ENCODE data around the gene PYM1. TPM values are rescaled to one million over a fixed set of nuclear protein-coding genes. Genes with fewer than 3 reads are reported as not detected.
A peak's percentile ranks its signal among the peaks of the same experiment; 100 is the strongest.

Gene PYM1
- total and polyA plus RNA-seq, 2 of the 13 experiments (the other 11 are each of a cell fraction or from before 2014, with no cell fraction given), result 44.0 to 51.8 TPM

DNA sequence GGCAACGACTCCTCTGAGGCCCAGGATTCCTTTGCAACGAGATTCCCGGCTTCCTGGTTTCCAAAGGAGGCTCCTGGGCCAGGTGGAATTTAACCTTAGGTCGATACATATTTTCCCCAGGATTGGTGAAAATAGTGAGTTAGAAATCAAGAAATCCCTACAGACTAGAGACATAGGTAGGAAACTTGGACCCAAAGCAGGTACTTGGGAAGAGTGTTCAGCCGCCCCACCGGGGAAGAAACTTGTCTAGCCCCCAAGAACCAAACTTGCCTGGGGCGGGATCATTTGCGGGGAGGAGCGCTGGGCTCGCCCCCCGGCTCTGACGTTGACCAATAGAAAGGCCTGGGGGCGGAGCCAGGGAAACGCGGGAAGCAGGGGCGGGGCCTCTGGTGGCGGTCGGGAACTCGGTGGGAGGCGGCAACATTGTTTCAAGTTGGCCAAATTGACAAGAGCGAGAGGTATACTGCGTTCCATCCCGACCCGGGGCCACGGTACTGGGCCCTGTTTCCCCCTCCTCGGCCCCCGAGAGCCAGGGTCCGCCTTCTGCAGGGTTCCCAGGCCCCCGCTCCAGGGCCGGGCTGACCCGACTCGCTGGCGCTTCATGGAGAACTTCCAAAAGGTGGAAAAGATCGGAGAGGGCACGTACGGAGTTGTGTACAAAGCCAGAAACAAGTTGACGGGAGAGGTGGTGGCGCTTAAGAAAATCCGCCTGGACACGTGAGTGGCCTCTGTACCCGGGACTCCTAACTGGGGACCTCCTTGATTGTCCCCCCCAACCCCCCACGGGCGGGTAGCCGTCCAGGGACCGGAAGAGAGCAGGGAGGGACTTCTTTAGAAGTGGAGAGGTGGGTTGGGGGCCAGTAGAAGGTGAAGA, 39.0 kb upstream of the PYM1 start, which contains the start of gene CDK2 (continued):
- TF ChIP-seq, protein P1, sequence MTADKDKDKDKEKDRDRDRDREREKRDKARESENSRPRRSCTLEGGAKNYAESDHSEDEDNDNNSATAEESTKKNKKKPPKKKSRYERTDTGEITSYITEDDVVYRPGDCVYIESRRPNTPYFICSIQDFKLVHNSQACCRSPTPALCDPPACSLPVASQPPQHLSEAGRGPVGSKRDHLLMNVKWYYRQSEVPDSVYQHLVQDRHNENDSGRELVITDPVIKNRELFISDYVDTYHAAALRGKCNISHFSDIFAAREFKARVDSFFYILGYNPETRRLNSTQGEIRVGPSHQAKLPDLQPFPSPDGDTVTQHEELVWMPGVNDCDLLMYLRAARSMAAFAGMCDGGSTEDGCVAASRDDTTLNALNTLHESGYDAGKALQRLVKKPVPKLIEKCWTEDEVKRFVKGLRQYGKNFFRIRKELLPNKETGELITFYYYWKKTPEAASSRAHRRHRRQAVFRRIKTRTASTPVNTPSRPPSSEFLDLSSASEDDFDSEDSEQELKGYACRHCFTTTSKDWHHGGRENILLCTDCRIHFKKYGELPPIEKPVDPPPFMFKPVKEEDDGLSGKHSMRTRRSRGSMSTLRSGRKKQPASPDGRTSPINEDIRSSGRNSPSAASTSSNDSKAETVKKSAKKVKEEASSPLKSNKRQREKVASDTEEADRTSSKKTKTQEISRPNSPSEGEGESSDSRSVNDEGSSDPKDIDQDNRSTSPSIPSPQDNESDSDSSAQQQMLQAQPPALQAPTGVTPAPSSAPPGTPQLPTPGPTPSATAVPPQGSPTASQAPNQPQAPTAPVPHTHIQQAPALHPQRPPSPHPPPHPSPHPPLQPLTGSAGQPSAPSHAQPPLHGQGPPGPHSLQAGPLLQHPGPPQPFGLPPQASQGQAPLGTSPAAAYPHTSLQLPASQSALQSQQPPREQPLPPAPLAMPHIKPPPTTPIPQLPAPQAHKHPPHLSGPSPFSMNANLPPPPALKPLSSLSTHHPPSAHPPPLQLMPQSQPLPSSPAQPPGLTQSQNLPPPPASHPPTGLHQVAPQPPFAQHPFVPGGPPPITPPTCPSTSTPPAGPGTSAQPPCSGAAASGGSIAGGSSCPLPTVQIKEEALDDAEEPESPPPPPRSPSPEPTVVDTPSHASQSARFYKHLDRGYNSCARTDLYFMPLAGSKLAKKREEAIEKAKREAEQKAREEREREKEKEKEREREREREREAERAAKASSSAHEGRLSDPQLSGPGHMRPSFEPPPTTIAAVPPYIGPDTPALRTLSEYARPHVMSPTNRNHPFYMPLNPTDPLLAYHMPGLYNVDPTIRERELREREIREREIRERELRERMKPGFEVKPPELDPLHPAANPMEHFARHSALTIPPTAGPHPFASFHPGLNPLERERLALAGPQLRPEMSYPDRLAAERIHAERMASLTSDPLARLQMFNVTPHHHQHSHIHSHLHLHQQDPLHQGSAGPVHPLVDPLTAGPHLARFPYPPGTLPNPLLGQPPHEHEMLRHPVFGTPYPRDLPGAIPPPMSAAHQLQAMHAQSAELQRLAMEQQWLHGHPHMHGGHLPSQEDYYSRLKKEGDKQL (CRISPR knock-in tag; IDR thresholded peaks at IDR 0.05; ENCODE audit: low read depth), result no peak
- TF ChIP-seq ZNF367 (CRISPR knock-in tag; IDR thresholded peaks at IDR 0.05; ENCODE audit: borderline replicate concordance), result no peak
- no peak for TF ChIP-seq MED13 (CRISPR knock-in tag; IDR thresholded peaks at IDR 0.05)
- no peak for TF ChIP-seq ZNF44 (CRISPR knock-in tag; IDR thresholded peaks at IDR 0.05)
- TF ChIP-seq FOXC1 (CRISPR knock-in tag; IDR thresholded peaks at IDR 0.05; ENCODE audit: borderline replicate concordance), result no peak
- TF ChIP-seq ZNF761 (CRISPR knock-in tag; conservative IDR thresholded peaks at IDR 0.05), result no peak
- no peak for TF ChIP-seq SP1 (IDR thresholded peaks at IDR 0.05)
- peak; percentile 88 for TF ChIP-seq SP1 (CRISPR knock-in tag; IDR thresholded peaks at IDR 0.05)
- TF ChIP-seq PPARG (CRISPR knock-in tag; conservative IDR thresholded peaks at IDR 0.05), result no peak
- TF ChIP-seq, protein P2, sequence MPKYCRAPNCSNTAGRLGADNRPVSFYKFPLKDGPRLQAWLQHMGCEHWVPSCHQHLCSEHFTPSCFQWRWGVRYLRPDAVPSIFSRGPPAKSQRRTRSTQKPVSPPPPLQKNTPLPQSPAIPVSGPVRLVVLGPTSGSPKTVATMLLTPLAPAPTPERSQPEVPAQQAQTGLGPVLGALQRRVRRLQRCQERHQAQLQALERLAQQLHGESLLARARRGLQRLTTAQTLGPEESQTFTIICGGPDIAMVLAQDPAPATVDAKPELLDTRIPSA (CRISPR knock-in tag; IDR thresholded peaks at IDR 0.05; ENCODE audit: borderline replicate concordance), result no peak
- TF ChIP-seq NCOR1 (IDR thresholded peaks at IDR 0.05; ENCODE audit: borderline replicate concordance, low read length), result no peak; the same call in 1 of the 2 replicates
- no peak for TF ChIP-seq DR1 (CRISPR knock-in tag; IDR thresholded peaks at IDR 0.05)
- no peak for TF ChIP-seq KAT7 (CRISPR knock-in tag; IDR thresholded peaks at IDR 0.05; ENCODE audit: borderline replicate concordance)
- TF ChIP-seq ZNF33A (CRISPR knock-in tag; IDR thresholded peaks at IDR 0.05; ENCODE audit: borderline replicate concordance), result no peak
- no peak for TF ChIP-seq ZNF672 (CRISPR knock-in tag; IDR thresholded peaks at IDR 0.05)
- TF ChIP-seq HOXA9 (CRISPR knock-in tag; IDR thresholded peaks at IDR 0.05; ENCODE audit: borderline replicate concordance), result no peak
- TF ChIP-seq TBX3 (IDR thresholded peaks at IDR 0.05; ENCODE audit: borderline replicate concordance), result no peak
- no peak for TF ChIP-seq ZNF326 (CRISPR knock-in tag; IDR thresholded peaks at IDR 0.05; ENCODE audit: borderline replicate concordance)
- peak; percentile 23; the same call in 1 of the 2 replicates for TF ChIP-seq POGZ (CRISPR knock-in tag; IDR thresholded peaks at IDR 0.05)
- no peak for TF ChIP-seq ATF7-NPFF (CRISPR knock-in tag; IDR thresholded peaks at IDR 0.05; ENCODE audit: low read depth)
- peak; percentile 32; the same call in 1 of the 2 replicates for TF ChIP-seq TARDBP (CRISPR knock-in tag; IDR thresholded peaks at IDR 0.05)
- TF ChIP-seq ZFP37 (CRISPR knock-in tag; IDR thresholded peaks at IDR 0.05; ENCODE audit: borderline replicate concordance), result no peak
- TF ChIP-seq ZNF264 (CRISPR knock-in tag; IDR thresholded peaks at IDR 0.05), result no peak
- TF ChIP-seq ZNF709 (CRISPR knock-in tag; IDR thresholded peaks at IDR 0.05), result no peak
- no peak for TF ChIP-seq NR2F1 (CRISPR knock-in tag; IDR thresholded peaks at IDR 0.05)
- TF ChIP-seq DPF2 (CRISPR knock-in tag; IDR thresholded peaks at IDR 0.05; ENCODE audit: borderline replicate concordance, low read depth), result no peak

All from HepG2 (cell line).